ENCODE results near the gene C16orf89.

C16orf89 gene

DNA sequence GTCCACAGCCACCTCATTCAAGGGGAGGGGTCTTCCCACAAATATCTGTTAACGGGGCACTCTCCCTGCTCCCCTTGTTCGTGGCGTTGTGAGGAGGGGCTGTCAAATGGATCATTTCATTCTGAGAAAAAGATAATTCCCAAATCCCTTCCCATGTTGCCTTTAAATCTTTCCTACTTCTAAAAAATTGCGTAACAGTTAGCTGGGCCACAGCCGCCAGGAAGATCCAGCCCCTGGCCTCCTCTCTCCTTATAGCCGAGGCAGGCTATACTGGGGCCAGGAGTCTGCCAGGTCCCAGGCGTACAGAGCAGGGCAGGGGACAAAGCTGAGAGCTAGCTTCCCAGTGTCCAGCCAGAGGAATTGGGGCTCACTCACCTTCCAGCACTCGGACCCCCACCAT lies 430 bp downstream of the C16orf89 start:
- no peaks in the 10 kb centered on the region for H3K4me1 ChIP-seq
- H3K9me3 ChIP-seq: no peaks in the 10 kb centered on the region; the same call in 1 of the 2 replicates
- TF ChIP-seq, protein P1, sequence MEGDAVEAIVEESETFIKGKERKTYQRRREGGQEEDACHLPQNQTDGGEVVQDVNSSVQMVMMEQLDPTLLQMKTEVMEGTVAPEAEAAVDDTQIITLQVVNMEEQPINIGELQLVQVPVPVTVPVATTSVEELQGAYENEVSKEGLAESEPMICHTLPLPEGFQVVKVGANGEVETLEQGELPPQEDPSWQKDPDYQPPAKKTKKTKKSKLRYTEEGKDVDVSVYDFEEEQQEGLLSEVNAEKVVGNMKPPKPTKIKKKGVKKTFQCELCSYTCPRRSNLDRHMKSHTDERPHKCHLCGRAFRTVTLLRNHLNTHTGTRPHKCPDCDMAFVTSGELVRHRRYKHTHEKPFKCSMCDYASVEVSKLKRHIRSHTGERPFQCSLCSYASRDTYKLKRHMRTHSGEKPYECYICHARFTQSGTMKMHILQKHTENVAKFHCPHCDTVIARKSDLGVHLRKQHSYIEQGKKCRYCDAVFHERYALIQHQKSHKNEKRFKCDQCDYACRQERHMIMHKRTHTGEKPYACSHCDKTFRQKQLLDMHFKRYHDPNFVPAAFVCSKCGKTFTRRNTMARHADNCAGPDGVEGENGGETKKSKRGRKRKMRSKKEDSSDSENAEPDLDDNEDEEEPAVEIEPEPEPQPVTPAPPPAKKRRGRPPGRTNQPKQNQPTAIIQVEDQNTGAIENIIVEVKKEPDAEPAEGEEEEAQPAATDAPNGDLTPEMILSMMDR (IDR thresholded peaks at IDR 0.05; ENCODE audit: low read depth, low read length): no peak
- DNase-seq: no peak
- no peak overlapping the region for H3K4me3 ChIP-seq (ENCODE audit: low read depth, low read length)
- peaks cover 59% of the 10 kb centered on the region for H3K27me3 ChIP-seq
- H3K36me3 ChIP-seq: no peaks in the 10 kb centered on the region

DNA sequence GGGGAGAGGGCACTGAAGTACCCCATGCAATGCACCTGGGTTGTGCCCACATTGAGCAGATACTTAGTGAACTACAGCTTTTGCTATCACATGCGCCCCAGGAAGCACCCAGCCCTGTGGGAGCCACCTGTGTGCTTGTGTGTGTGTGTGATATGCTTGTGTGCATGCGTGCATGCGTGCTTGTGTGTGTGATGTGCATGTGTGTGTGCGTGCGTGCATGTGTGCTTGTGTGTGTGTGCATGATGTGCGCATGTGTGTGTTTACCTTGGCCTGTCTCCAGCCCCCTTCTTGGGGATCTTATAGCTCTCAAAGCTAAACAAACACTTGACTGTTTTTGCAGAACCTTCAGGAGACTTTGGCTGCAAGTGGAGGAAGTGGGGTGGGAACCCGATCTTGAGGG lies 841 bp downstream of the C16orf89 start:
- no peaks in the 10 kb centered on the region for H3K4me1 ChIP-seq
- H3K4me3 ChIP-seq (ENCODE audit: low read depth, low read length): no peak overlapping the region
- H3K27me3 ChIP-seq: peaks cover 59% of the 10 kb centered on the region
- H3K9me3 ChIP-seq: no peaks in the 10 kb centered on the region; the same call in 1 of the 2 replicates
- DNase-seq: no peak
- TF ChIP-seq, protein P1 (IDR thresholded peaks at IDR 0.05; ENCODE audit: low read depth, low read length): no peak
- H3K36me3 ChIP-seq: no peaks in the 10 kb centered on the region

DNA sequence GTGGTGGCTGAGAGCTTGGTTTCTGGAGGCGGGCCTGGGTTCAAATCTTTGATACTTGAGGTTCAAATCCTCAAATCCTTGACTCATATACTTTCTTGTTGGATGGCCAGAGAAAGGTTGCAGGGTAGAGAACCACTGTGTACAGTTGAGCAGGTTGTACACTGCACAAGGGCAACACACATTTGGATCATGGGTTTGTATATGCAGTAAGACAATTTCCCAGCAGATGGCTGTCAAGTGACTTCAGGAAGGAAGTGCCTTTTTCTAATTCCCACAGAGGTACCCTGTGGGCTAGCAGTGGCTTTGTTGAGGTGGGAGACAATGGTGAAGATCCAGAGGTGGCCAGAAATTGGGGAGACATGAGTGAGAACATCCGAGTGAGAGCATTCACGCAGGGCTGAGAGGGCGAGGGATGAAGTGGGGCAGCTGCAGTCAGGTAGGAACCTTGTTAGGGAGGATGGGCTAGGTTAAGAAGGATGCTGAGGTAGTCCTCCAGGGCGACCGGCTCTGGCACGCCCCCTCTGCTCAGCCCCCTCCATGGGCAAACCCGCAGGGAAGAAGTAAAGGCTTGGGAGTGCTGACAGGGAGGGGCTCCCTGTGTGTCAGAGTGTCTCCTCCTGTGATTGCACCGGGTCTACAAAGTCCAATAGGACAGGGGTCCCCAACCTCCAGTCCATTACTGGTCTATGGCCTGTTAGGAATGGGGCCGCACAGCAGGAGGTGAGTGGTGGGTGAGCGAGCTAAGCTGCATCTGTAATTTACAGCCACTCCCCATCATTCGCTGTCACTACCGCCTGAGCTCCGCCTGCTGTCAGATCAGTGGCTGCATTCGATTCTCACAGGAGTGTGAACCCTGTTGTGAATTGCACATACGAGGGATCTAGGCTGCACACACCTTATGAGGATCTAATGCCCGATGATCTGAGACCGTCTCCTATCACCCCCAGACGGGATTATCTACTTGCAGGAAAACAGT lies 2.7 kb downstream of the C16orf89 start:
- Histone ChIP-seq H3K4me1 (no peaks in the 10 kb centered on the region), H3K4me3 (ENCODE audit: low read depth, low read length) (no peak overlapping the region), H3K27me3 (peaks cover 59% of the 10 kb centered on the region), H3K9me3 (no peaks in the 10 kb centered on the region; the same call in 1 of the 2 replicates), H3K36me3 (no peaks in the 10 kb centered on the region)
- TF ChIP-seq, protein P1 (IDR thresholded peaks at IDR 0.05; ENCODE audit: low read depth, low read length): peak; percentile 26; the same call in 1 of the 2 replicates
- no peak for DNase-seq

DNA sequence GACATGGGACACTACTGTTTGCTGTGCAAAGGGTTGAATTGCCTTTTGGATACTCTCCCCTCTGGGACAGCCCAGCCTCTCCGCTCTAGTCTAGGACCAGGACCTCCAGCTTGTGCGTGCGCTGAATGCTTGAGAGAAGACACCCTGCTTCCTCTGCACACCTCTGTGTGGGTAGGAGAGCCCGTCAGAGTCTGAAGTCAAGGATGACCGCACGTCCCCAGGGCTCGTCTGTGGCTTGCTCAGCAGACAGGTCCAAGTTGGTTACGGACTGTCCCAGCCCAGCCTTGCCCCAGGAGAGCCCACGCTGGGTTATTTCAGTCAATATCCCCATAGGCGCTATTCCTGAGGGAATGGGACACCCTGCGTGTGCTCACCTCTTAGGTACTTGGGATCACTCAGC lies 3.7 kb downstream of the C16orf89 start:
- DNase-seq: no peak
- no peaks in the 10 kb centered on the region for H3K4me1 ChIP-seq
- no peaks in the 10 kb centered on the region for H3K36me3 ChIP-seq
- peaks cover 54% of the 10 kb centered on the region for H3K27me3 ChIP-seq
- no peaks in the 10 kb centered on the region; the same call in 1 of the 2 replicates for H3K9me3 ChIP-seq
- TF ChIP-seq, protein P1 (IDR thresholded peaks at IDR 0.05; ENCODE audit: low read depth, low read length): no peak
- H3K4me3 ChIP-seq (ENCODE audit: low read depth, low read length): no peak overlapping the region

DNA sequence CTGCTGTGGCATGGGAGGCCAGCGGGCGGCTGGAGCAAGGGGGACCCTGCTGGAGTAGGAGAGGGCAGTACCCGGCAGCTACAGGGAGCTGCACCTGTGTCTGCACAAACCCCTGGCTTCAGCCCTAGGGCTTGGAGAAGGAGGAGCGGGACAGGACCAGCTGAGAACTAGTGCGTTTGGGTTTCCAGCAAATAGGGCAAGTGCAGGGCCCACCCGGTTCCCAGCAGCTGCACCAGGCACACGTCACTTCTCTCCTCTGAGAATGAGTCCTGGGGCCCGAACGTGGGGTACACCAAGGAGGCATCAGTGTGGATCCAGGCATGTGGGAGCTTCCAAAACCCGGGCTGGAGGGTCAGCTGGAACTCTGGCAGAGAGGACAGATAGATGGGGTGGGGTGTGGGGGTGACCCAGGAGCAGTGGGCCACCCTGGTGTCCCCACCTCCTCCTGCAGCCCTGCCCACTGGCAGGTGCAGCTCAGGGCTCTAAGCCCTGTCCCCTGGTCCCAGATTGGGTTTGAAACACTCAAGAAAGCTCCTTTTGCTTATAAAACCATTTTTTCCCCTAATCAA lies 5.6 kb downstream of the C16orf89 start:
- DNase-seq: no peak
- peaks cover 35% of the 10 kb centered on the region for H3K27me3 ChIP-seq

More for the DNA sequence above, 5.6 kb downstream of the C16orf89 start:
- TF ChIP-seq, protein P1 (IDR thresholded peaks at IDR 0.05; ENCODE audit: low read depth, low read length): no peak
- Histone ChIP-seq H3K36me3 (no peaks in the 10 kb centered on the region), H3K4me1 (no peaks in the 10 kb centered on the region), H3K4me3 (ENCODE audit: low read depth, low read length) (no peak overlapping the region), H3K9me3 (no peaks in the 10 kb centered on the region; the same call in 1 of the 2 replicates)

All from BE2C (cell line).